Hematopoietic multipotent progenitor cell (in vitro differentiated cells): Measurements from ENCODE around the gene NFS1. TPM values are rescaled to one million over a fixed set of nuclear protein-coding genes. Genes with fewer than 3 reads are reported as not detected.
"Not testable (repeated sequence)": the region's sequence is repeated elsewhere in the genome, so short reads cannot be mapped to it uniquely, and the experiment has no call there.

Experiments used
- DNase-seq, 3 donors: peaks; one replicate each; pipeline ENCODE4 v3.0.0-alpha.2; 2011 to 2015; ENCODE audit warnings: low read depth in 2 of 3, low spot score in 2 of 3
- total RNA-seq: library from RNA; depleted of rRNA; stranded (reverse); fragments of >200 nt; gene quantifications from one replicate; pipeline ENCODE4 v1.2.3, GENCODE V29; 2012

The NFS1 gene
- total RNA-seq, 1 donor: 25.0 TPM

- DNase-seq: no peak
Measured at GRCh38 chr20:35710884-35711587, 11.9 kb upstream of the NFS1 start.

- no peak for DNase-seq
Measured at GRCh38 chr20:35710039-35710438, 10.9 kb upstream of the NFS1 start.

GRCh38 chr20:35709259-35709658, 10.1 kb upstream of the NFS1 start:
- no peak for DNase-seq

- DNase-seq: no peak
Measured at GRCh38 chr20:35708502-35708901, 9.3 kb upstream of the NFS1 start.

DNA sequence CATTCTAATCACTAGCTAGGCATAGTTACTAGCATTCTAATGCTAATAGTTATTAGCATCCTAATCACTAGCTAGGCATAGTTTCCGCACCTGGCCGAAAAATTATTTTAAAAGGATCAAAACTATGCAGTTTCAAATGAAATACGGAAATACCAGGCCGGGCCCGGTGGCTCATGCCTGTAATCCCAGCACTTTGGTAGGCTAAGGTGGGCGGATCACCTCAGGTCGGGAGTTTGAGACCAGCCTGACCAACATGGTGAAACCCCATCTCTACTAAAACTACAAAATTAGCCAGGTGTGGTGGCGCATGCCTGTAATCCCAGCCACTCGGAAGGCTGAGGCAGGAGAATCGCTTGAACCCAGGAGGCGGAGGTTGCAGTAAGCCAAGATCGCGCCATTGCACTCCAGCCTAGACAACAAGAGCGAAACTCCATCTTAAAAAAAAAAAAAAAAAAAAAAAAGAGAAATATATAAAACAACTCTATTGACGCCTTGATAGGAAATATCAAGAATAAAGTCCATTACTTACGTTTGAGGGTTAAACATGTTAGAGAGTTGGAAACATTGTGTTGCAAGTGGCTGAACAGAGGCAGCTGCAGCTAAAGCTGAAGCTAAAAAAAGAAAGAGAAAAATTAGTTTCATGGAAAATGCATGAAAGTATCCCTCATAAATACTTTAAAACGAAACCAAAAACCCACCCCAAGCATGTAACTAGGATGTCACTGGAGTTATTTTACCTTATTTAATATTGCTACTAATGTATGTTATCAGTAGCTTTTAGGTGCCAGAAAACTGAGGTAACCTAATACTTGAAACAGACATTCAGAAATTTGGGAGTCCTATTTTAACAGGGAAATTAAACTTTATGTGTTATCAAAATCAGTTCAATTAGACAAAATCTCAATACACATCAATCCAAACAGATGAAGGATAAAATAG, 7.7 kb upstream of the NFS1 start:
- DNase-seq: not testable (repeated sequence)

DNA sequence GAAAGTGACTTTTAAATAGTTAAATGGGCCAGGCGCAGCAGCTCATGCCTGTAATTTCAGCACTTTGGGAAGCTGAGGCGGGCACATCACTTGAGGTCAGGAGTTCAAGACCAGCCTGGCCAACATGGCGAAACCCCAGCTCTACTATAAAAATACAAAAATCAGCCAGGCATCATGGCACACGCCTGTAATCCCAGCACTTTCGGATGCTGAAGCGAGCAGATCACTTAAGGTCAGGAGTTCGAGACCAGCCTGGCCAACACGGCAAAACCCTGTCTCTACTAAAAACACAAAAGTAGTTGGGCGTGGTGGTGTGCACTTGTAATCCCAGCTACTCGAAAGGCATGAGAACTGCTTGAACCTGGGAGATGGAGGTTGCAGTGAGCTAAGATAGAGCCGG, 6.7 kb upstream of the NFS1 start:
- not testable (repeated sequence) for DNase-seq

GRCh38 chr20:35704514-35705261, 5.5 kb upstream of the NFS1 start:
- DNase-seq: no peak

DNA sequence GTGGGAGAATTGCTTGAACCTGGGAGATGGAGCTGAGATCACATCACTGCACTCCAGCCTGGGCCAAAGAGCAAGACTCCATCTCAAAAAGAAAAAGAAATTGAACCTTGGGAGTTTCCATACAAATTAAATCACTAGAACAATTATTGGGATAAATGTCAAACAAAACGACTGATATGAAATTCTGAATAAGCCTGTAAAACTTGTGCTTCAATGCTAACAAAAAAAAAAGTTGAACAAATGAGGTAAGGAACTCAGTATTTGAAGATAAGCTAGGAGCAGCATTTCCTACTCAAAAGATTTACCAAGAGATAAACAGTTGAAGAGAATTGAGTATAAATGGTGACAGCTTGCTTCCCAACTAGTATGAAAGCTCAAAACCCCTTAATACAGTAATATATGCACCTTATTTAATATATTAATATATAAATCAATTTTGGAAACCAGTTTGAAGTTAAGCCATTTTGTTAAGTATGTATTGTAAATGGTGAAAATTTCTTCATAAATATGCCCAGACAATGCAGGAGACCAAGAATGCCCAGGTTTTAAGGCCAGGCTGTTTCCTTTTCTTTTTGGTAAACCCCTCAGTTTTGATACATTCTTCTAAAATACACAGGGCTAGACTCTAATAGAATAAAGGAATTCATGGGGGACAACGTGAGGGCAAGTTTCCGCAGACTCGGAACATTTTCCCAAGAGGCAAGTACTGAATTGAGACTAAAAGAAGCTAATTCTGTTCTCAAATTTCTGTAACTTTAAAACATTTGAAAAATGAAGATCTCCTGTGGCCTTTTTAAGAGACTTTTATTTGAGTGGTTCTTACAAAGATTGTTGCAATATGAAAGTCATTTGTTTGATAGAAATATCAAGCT, 3.9 kb upstream of the NFS1 start:
- no peak for DNase-seq

DNA sequence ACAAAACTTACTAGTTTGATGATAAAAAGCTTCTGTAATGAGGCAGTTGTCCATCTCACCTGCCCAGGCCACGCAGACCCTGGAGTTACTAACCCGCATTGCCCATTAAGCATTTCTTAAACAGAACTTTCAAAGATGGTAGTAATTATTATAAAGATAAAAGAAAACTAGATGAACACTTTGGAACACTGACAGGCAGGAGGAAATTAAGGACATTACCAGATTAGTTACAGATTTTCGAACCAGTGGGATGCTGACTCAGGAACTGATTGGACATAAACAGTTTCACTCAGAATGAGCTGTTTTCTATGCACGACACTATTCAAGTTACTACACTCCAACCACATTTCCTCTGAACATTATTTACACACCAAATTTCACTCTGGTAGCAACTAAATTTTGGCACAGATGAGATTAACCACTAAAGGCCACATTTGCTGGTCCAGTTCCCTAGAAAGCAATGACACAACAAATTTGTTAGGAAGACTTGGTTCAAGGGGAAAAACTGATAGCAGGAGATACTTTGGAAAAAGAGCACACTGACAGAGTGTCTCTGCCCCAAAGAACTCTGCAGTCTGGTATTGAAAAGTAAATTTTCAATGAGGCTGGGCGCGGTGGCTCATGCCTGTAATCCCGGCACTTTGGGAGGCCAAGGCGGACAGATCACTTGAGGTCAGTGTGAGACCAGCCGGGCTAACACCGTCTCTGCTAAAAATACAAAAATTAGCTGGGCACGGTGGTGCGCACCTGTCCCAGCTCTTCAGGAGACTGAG, 3.1 kb upstream of the NFS1 start:
- no peak for DNase-seq

GRCh38 chr20:35700625-35701148, 1.5 kb upstream of the NFS1 start:
- DNase-seq: no peak

DNA sequence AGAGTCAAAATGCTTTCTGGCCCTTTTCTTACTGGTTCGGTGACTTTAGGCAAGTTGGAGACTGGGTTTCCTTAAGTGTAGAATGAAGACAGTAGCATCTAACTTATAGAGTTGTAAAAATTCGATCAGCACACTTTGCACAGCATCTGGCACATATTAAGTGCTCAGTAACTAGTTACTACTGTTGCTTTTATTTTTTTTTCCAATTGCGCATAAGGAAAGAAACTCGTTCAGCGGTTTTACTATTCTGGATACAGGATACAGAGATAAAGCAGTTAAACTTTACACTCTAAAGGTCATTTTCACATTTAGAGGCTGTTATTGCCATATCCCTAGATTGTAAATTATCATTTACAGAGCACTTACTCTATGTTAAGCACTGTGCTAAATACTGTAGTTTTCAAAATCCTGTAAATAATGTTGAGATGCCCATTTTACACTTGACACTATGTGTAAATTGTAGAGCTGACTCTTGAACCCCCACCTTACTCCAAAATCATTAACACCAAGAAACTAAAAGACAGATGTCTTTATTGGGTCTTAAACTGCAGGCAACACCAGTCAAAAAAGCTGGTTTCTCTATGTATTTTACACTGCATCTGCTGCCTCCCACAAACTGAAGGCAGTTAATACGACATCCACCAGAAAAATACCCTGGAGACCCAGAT, 939 bp upstream of the NFS1 start:
- DNase-seq: no peak

GRCh38 chr20:35698298-35699126, 640 bp downstream of the NFS1 start:
- peak in 2 of 3 donors; percentile 21 to 26 for DNase-seq

DNA sequence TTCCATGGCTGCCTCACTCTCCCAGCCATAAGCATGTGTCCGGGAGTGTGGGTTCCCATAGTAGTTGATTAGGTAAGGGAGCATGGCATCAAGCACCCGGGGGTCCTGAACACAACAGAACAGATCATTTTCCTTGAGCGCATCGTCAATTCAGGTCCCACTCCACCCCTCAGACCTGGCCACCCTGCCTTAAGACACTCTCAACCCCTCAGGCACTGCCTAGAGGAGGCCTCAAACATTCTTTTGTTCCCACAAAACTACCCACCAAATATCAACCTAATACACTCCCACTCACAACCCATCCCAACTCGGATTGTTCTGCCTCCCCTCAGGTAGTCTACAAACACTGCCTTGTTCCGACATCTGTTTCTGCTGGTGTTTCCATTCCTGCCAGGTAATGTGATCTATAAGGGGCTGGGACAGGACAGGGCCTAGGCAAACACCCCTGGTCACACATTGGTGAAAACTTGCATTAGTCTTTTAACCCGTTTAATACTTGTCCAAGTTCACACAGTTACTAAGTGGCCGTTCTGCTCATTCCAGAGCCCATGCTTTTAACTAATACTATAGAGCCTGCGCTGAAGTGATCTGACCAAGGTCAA, 1.4 kb downstream of the NFS1 start:
- DNase-seq: no peak

- DNase-seq: no peak
Measured at GRCh38 chr20:35695978-35696377, 3.2 kb downstream of the NFS1 start.

DNA sequence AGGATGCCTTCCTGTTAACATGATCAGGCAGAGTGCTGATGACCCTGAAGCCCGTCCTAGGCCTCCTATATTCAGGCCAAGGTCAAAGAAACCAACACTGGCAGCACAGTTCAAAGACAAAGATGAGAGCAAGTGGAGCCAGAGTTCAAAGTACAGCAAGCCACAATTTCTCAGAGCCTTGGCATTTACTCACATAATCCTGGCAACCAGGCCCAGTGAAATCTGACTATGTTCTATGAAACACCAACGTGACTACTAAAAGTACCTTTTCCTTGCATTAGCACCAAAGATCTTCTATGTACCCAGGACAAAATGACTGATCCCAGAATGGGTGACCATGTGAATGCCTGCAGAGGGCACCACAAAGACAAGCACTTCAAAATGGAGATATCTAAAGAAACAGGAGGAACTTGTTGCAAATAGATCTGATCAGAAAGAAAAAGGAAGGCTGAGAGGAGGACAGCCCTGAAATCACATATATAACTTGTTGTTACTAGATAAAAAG, 3.9 kb downstream of the NFS1 start:
- DNase-seq: no peak

DNA sequence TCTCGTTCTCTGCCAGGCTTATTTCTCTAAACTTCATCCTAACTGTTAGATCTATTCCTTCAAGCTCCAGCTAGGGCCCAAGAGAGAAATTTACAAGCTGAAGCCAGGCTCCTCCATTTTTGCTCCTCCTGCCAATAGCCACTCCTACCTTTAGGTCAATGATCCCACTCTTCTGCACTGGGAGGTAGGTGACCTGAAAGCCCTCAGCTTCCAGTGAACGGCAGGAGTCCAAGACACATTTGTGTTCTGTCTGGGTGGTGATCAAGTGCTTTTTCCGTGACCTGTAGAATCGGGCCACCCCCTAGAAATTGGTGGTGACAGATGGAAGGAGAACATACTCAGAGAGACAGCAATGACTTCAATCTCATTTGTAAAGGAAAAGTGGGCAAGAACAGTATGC, 8.9 kb downstream of the NFS1 start:
- DNase-seq: no peak

- not testable (repeated sequence) for DNase-seq
Measured at GRCh38 chr20:35686872-35687271, 12.3 kb downstream of the NFS1 start.
